Endothelial cell of hepatic sinusoid (primary cell): ENCODE results near the gene EPB41.

Experiments used
- in situ Hi-C: cut with HindIII; loops from 2 replicates; pipeline ENCODE4 v1.10.0; 2017; ENCODE audit warnings: low sequenced_read_pairs

Gene EPB41

GRCh38 chr1:28973596-28974421, 59.4 kb downstream of the EPB41 start:
- in situ Hi-C loops: no loop called here

- in situ Hi-C loops: no loop called here
Measured at GRCh38 chr1:28974432-28974831, 60.1 kb downstream of the EPB41 start.

DNA sequence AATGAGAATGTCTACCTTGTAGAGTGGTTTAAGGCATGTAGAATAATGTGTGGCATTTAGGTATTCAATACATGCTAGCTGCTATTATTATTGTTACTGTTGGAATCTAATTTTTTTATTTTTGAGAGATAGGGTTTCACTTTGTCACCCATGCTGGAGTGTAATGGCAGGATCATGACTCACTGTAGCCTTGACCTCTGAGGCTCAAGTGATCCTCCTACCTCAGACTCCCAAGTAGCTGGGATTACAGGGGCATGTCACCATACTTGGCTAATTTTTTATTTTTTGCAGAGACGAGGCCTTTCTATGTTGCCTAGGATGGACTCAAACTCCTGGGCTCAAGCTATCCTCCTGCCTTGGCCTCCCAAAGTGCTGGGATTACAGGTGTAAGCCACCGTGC, 61.9 kb downstream of the EPB41 start:
- in situ Hi-C loops: no loop called here

- in situ Hi-C loops: no loop called here
Measured at GRCh38 chr1:28981210-28981609, 66.8 kb downstream of the EPB41 start.

DNA sequence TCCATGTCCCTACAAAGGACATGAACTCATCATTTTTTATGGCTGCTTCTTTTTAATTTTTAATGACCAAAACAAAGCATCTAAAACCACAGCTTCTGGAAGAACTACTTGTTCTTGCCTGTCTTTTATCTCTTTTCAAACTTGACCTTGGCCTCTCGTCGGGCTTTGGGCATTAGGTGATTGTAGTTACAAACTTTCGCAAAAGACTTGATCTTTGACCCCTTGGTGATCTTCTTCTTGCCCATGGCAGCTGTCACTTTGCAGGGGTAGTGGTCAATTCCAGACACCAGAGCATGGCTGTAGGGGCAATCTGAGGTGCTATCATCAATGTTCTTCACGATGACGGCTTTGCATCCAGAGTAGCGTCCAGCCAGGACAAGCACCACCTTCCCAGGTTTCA, 67.8 kb downstream of the EPB41 start:
- in situ Hi-C loops: no loop called here

DNA sequence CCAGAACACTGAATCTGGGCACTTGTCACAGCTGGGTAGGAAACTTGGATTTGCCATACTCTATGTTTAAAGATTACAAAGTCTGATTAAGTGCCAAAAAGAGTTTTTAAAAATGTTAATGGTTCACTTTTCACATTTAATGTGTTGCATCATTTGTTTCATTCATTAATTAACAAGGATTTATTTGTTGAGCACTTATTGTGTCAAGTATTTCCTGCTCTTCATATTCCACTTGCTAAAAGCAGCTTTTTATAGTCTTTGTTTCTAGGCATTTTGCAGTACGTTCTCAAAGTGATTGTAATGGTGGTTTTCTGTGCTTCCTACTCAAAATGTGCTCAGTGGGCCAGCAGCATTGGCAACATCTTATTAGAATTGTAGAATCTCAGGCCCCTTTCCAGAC, 68.7 kb downstream of the EPB41 start:
- in situ Hi-C loops: no loop called here

DNA sequence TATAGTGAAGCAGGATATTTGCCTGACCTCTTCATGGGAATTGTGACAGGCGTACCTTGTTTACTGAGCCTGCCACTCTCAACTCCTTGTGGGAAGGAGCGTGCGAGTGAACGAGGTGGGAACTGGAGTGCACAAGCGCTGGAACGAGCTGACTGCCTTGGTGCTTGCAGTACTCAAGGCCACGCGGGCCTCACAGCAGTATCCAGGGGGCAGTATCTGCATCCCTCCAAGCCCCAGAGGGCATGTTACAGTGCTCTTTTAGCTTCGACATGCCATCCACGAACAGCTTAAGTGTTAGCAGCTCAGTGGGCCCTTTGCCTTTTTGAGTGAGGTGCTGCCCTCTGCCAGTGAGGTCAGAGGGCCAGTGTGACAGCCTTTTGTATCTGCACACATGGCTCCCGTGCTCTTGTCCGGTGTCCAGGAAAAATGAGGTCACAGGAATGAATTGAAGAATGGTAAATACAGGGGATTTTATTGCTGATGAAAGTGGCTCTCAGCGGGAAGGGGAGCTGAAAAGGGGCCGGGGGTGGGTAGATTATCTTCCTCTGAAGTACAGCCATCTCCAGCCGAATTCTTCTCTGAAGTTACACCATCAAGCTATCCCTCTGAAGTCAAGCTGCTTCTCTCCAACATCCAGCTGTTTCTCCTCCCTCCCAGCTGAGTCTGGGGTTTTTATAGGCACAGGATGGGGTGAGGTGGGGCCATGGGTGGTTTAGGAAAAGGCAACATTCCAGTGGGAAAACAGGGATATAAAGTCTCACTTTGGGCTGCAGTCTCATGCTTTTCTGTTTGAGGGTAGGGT, 69.3 kb downstream of the EPB41 start:
- in situ Hi-C loops: no loop called here

- in situ Hi-C loops: no loop called here
Measured at GRCh38 chr1:28984311-28984684, 69.9 kb downstream of the EPB41 start.

DNA sequence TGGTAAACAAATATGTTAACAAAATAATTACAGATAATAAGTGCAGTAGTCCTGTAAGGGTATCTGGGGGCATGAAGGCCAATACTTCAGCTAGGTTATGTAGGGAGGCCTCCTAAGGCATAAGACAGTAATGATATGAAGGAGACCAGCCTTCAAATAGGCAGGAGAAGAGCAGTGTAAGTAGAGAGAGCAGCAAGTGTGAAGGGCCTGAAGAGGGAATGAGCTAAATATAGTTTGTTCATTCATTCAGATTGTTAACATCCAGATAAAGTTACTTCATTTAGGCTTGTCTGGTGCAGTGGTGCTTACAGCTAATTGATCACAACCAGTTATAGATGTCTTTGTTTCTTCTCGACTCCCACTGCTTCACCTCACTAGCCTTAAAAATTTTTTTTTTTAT, 71.1 kb downstream of the EPB41 start:
- in situ Hi-C loops: no loop called here

- in situ Hi-C loops: no loop called here
Measured at GRCh38 chr1:28986306-28986910, 72.0 kb downstream of the EPB41 start.

DNA sequence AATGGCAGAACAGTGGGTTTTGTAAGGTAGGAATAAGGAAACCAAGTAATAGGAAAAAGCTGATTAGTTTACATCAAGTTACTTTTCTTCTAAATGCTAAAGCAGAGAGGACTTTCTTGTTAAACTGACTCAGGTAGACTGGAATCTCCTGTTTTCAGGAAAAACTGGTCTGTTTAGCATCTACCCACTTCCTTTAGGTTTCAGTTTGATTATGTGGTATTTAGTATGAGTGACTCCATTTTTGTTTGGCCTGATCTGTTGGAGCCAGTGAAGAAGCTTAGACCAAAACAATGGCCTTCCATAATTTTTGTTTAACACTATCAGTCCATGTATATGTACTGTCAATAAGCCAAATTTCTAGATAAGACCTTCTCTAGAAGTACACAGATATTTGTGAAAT, 88.4 kb downstream of the EPB41 start:
- in situ Hi-C loops: no loop called here

DNA sequence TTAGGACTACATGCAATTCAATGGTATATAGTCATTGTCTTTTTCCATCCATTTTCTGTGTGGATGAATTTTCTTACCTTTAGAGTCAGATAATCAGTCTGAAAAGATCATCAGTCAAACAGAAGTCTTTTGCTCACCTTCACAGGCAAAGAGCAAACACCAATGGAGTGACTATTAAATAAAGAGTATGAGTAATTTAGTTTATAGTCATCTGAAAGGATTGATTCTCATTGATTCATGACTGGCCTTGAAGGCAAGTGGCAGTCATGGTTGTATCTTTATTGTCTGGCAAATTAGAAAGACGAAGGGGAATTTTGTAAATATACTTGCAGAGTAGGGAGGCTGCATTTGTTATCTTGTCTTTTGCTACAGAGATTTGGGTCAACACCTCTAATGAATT, 89.9 kb downstream of the EPB41 start:
- in situ Hi-C loops: no loop called here

DNA sequence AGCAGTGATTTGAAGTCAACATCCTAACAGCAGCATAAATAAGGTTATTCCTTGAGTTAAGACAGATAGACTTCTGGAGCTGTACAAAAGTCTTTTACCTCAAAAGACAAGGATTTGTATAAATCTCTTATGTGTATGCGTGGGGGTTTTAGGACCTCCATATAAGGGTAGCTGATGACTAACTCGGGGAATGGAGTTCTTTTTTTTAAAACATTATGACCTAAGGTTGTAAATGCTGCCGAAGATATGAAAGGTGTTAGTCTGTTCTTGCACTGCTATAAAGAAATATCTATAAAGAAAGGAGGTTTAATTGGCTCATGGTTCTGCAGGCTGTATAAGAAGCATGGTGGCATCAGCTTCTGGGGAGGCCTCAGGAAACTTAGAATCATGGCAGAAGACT, 90.4 kb downstream of the EPB41 start:
- in situ Hi-C loops: no loop called here

GRCh38 chr1:29011775-29012174, 97.4 kb downstream of the EPB41 start:
- in situ Hi-C loops: no loop called here

- in situ Hi-C loops: no loop called here
Measured at GRCh38 chr1:29017235-29017634, 102.9 kb downstream of the EPB41 start.

- in situ Hi-C loops: no loop called here
Measured at GRCh38 chr1:29017975-29018712, 103.8 kb downstream of the EPB41 start.

GRCh38 chr1:29022620-29023019, 108.3 kb downstream of the EPB41 start:
- in situ Hi-C loops: no loop called here

GRCh38 chr1:29029667-29030066, 115.3 kb downstream of the EPB41 start:
- in situ Hi-C loops: no loop called here

GRCh38 chr1:29032841-29033240, 118.5 kb downstream of the EPB41 start:
- in situ Hi-C loops: no loop called here

DNA sequence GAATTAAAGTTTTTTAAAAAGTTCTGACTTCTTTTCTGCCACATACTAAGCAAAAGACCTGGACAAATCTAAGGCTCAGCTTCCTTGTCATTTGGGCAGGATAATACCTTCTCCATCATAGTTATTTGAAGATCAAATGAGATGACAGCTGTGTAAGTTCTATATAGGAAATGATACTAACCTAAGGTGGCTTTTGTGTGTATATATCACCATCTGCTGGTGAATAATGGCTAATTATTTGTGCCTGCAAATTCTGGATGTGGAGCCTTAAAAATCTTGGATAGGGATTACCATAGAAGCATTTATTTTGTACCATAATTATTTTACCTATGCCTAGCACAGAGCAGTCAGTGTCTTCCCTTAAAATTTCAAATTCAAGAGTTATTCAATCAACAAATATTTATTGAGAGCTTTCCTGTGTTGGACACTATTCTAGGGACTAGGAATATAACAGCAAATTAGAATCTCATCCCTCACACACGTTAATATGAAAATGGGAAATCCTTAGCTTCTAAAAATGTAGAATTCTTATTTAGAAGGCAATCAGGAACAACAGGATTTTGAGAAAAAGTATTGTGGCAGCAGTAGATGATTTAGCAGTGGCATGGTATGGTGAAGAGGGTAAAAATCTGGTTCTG, 119.6 kb downstream of the EPB41 start:
- in situ Hi-C loops: no loop called here
